Esophagus squamous epithelium (tissue), 5 donors: ENCODE measurements around the gene SASH3. TPM values are rescaled to one million over a fixed set of nuclear protein-coding genes. Genes with fewer than 3 reads are reported as not detected.

Experiments used
- DNase-seq: peaks from one replicate; lab custom pipeline; 2025; lab: John Stamatoyannopoulos, UW
- H3K27ac ChIP-seq, 4 donors: fragments of 200-600 bp; sonication (generic); one replicate each; pipeline ENCODE4 v1.5.1; 2016 to 2019; ENCODE audit warnings: mild to moderate bottlenecking in 1 of 4
- H3K27me3 ChIP-seq, 4 donors: fragments of 200-600 bp; sonication (generic); 1 replicate in 3 of 4; 2 replicates in 1 of 4; pipeline versions ENCODE4 v1.5.1 to v1.6.0; 2017 to 2021; ENCODE audit warnings: antibody characterized with exemption in 1 of 4
- H3K36me3 ChIP-seq, 3 donors: fragments of 200-600 bp; sonication (generic); one replicate each; pipeline ENCODE4 v1.5.1; 2016 to 2019
- H3K4me1 ChIP-seq, 3 donors: fragments of 200-600 bp; sonication (generic); one replicate each; pipeline ENCODE4 v1.5.1; 2017 to 2019
- H3K4me3 ChIP-seq, 4 donors: fragments of 200-600 bp; sonication (generic); 1 replicate in 3 of 4; 2 replicates in 1 of 4; pipeline ENCODE4 v1.5.1; 2016 to 2019; ENCODE audit warnings: mild to moderate bottlenecking in 2 of 4, moderate library complexity in 1 of 4
- H3K9me3 ChIP-seq, 3 donors: fragments of 200-600 bp; sonication (generic); one replicate each; pipeline ENCODE4 v1.5.1; 2016 to 2019
- POLR2A ChIP-seq, 4 donors: fragments of 450-650 bp; IDR thresholded peaks; one replicate each; pipeline ENCODE4 v1.6.1; 2017; ENCODE audit warnings: antibody characterized with exemption in 4 of 4, mild to moderate bottlenecking in 4 of 4, moderate library complexity in 3 of 4
- WGBS, 2 donors: methylation state at CpG; one replicate each; pipeline ENCODE4 v1.1.5; 2018; 5-methylcytosine and 5-hydroxymethylcytosine counted together
- intact Hi-C: fragments of 100-400 bp; cut with DNase I; formaldehyde crosslinking; loops from one replicate; pipeline ENCODE4 v1.15.0; 2022
- total RNA-seq, 4 donors: library from RNA; depleted of rRNA; stranded (reverse); fragments of >200 nt; gene quantifications; one replicate each; pipeline ENCODE4 v1.1.0, GENCODE V29; 2016
- TF ChIP-seq, protein P1 (sequence below), 6 experiments: fragments of 450-650 bp in 4 of 6; fragments of 200-600 bp in 2 of 6; sonication (generic) in 2 of 6; IDR thresholded peaks; one replicate each; pipeline ENCODE4 v1.5.1; 2016 to 2019; ENCODE audit warnings: antibody characterized with exemption in 6 of 6, mild to moderate bottlenecking in 4 of 6, moderate library complexity in 4 of 6
- donor health status: DM: yes; HTN: yes; CAD: no.

SASH3 gene
- total RNA-seq, 4 donors from 2014 or later, result 2.5 to 9.3 (median 4.0) TPM

DNA sequence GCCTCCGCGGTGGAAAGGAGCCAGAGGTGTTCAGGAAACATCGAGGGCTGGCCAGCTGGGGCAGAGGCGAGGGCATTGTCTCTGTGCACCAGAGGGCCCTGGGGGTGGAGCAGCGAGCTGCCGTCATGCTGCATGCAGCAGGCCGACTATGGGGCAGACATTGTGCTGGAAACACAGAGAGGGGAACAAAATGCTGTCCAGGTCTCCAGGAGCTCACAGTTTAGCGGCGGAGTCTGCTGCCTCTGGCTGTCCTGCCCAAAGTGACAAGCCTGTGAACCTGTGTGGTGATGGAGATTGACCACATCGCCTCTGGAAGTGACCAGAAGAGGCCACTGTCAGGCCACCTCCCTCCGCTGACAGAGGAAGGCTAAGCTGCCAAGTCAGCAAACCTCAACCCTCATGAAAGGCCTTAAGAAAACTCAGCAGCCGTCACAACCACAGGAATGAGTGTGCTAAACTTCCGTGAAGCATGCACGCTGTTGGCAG, 20.1 kb upstream of the SASH3 start:
- no peak for DNase-seq
- intact Hi-C loops, result no loop called here
- H3K27ac ChIP-seq, result peak overlapping the region in 2 of 4 donors; percentile 33 to 53

DNA sequence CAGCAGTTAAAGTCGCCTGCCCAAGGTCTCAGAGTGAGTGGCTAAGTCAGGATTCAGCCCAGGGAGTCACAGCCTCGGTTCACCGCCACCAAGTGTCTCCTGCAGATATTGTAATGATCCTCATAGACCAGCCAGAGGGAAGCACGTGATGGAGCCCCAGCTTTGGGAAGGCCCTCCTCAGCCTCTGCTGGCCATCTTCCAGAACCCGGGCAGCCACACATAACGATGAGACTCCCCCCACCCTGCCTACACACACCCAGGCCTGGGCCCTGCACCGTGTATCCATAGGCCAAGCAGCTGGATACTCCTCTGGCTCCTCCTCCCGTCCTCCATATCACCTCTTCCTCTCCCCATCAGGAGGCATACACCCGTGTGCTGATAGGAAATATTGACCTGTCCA, 19.6 kb upstream of the SASH3 start:
- 60 to 81% methylated on average over 3 to 4 of the region's 9 CpGs for WGBS, 2 donors
- Histone ChIP-seq H3K27me3 (no peaks in the 10 kb centered on the region), H3K27ac (peak overlapping the region in 2 of 4 donors; percentile 33 to 53), H3K4me1 (peaks cover 0 to 6% (median 0%) of the 10 kb centered on the region in 3 donors), H3K4me3 (no peak overlapping the region), H3K36me3 (no peaks in the 10 kb centered on the region), H3K9me3 (no peaks in the 10 kb centered on the region)
- intact Hi-C loops, result no loop called here
- no peak for TF ChIP-seq POLR2A (IDR thresholded peaks at IDR 0.05)
- TF ChIP-seq, protein P1, sequence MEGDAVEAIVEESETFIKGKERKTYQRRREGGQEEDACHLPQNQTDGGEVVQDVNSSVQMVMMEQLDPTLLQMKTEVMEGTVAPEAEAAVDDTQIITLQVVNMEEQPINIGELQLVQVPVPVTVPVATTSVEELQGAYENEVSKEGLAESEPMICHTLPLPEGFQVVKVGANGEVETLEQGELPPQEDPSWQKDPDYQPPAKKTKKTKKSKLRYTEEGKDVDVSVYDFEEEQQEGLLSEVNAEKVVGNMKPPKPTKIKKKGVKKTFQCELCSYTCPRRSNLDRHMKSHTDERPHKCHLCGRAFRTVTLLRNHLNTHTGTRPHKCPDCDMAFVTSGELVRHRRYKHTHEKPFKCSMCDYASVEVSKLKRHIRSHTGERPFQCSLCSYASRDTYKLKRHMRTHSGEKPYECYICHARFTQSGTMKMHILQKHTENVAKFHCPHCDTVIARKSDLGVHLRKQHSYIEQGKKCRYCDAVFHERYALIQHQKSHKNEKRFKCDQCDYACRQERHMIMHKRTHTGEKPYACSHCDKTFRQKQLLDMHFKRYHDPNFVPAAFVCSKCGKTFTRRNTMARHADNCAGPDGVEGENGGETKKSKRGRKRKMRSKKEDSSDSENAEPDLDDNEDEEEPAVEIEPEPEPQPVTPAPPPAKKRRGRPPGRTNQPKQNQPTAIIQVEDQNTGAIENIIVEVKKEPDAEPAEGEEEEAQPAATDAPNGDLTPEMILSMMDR (IDR thresholded peaks at IDR 0.05), result no peak
- no peak for DNase-seq

More for the DNA sequence above, 20.1 kb upstream of the SASH3 start:
- 30 to 71% methylated on average over 9 of the region's 14 CpGs for WGBS, 2 donors
- Histone ChIP-seq H3K4me3 (no peak overlapping the region), H3K36me3 (no peaks in the 10 kb centered on the region), H3K9me3 (no peaks in the 10 kb centered on the region), H3K27me3 (no peaks in the 10 kb centered on the region), H3K4me1 (peaks cover 0 to 6% (median 0%) of the 10 kb centered on the region in 3 donors)
- TF ChIP-seq POLR2A (IDR thresholded peaks at IDR 0.05), result no peak
- TF ChIP-seq, protein P1 (IDR thresholded peaks at IDR 0.05), result peak in 1 of 6 experiments; percentile 11

DNA sequence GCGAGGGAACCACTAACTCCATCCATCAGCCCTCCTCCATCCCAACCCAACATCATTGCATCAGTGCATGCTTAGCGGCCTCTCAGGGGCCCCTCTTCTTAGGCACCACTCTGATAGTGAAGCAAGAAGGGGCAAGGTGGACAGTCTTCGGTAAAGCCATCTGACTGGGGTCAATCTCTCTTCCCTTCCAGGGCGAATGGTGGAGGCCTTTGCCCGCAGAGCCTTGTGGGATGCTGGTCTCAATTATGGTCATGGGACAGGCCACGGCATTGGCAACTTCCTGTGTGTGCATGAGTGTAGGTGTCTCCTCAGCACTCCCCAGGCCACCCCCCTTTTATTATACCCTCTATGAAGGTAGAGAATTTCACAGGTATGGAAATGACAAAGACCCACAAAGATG, 18.8 kb upstream of the SASH3 start:
- Histone ChIP-seq H3K36me3 (no peaks in the 10 kb centered on the region), H3K27ac (no peak overlapping the region), H3K4me3 (no peak overlapping the region), H3K27me3 (no peaks in the 10 kb centered on the region), H3K9me3 (no peaks in the 10 kb centered on the region), H3K4me1 (peaks cover 0 to 6% (median 0%) of the 10 kb centered on the region in 3 donors)
- 73 to 86% methylated on average over 2 to 5 of the region's 6 CpGs for WGBS, 2 donors
- DNase-seq, result no peak
- TF ChIP-seq, protein P1 (IDR thresholded peaks at IDR 0.05), result no peak
- no peak for TF ChIP-seq POLR2A (IDR thresholded peaks at IDR 0.05)
- intact Hi-C loops, result no loop called here

DNA sequence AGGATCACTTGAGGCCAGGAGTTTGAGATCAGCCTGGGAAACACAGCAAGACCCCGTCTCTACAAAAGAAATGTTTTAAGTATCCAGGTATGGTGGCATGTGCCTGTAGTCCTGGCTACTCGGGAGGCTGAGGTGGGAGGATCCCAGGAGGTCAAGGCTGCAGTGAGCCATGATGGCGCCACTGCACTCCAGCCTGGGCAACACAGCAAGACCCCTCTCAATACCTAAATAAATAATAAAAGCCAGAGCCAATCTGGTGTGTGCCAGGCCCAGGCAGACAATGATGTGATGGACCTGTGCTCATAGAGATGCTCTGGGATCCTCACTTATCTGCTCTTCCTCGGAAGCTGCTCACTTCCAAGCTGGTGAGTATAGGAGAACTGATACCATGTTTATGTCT, 18.2 kb upstream of the SASH3 start:
- TF ChIP-seq POLR2A (IDR thresholded peaks at IDR 0.05), result no peak
- TF ChIP-seq, protein P1 (IDR thresholded peaks at IDR 0.05), result no peak
- H3K27me3 ChIP-seq, result no peaks in the 10 kb centered on the region
- 79% methylated on average over 3 of the region's 4 CpGs; no CpG with 5 or more reads in 1 of the 2 donors for WGBS, 2 donors
- no peak for DNase-seq
- intact Hi-C loops, result no loop called here
- no peaks in the 10 kb centered on the region for H3K36me3 ChIP-seq
- peaks cover 0 to 6% (median 0%) of the 10 kb centered on the region in 3 donors for H3K4me1 ChIP-seq
- no peaks in the 10 kb centered on the region for H3K9me3 ChIP-seq
- no peak overlapping the region for H3K27ac ChIP-seq
- no peak overlapping the region for H3K4me3 ChIP-seq

DNA sequence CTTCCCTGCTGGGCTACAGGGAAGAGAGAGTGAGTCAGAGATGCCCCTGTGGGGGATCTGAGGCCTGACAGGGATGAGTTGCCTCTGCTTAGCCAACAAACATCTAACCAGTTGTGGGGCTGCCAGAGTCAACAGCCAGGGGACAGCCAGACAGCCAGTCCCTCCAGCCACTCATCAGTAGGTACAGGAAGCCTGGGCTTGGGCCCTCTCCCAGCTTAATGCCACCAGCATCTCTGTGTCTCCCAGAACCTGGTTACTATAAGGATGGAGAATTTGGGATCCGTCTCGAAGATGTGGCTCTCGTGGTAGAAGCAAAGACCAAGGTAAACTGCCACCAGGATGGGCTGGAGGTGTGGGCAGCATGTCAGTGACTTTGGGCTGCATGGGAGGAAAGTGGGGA, 17.3 kb upstream of the SASH3 start:
- 79 to 94% methylated on average over 3 of the region's 3 CpGs for WGBS, 2 donors
- no peak overlapping the region for H3K27ac ChIP-seq
- no peaks in the 10 kb centered on the region for H3K9me3 ChIP-seq
- intact Hi-C loops, result no loop called here
- H3K27me3 ChIP-seq, result no peaks in the 10 kb centered on the region
- no peak for TF ChIP-seq POLR2A (IDR thresholded peaks at IDR 0.05)
- no peaks in the 10 kb centered on the region for H3K36me3 ChIP-seq
- DNase-seq, result no peak
- H3K4me3 ChIP-seq, result no peak overlapping the region
- H3K4me1 ChIP-seq, result peaks cover 0 to 6% (median 0%) of the 10 kb centered on the region in 3 donors
